GM12878 (cell line): ENCODE measurements around the gene BORCS6. TPM values are rescaled to one million over a fixed set of nuclear protein-coding genes. Genes with fewer than 3 reads are reported as not detected.

Experiments
- CBX3 ChIP-seq: fragments of 200-600 bp; sonication (generic); IDR thresholded peaks from 2 replicates; pipeline ENCODE4 v1.6.1; 2016; ENCODE audit warnings: low read depth, borderline replicate concordance
- FOS ChIP-seq: IDR thresholded peaks from 3 replicates; pipeline ENCODE4 v1.6.1; 2011; ENCODE audit warnings: borderline replicate concordance; ENCODE audit not compliant: insufficient read length; ENCODE audit errors: extremely low read depth
- FOXK2 ChIP-seq: fragments of 450-650 bp; IDR thresholded peaks from 2 replicates; pipeline ENCODE4 v1.6.1; 2017; ENCODE audit warnings: mild to moderate bottlenecking, moderate library complexity
- GABPA ChIP-seq: IDR thresholded peaks from 2 replicates; pipeline ENCODE4 v1.6.1; 2014; ENCODE audit warnings: antibody characterized with exemption, low read depth, mild to moderate bottlenecking, inconsistent platforms
- HDAC6 ChIP-seq: fragments of 200-600 bp; sonication (generic); IDR thresholded peaks from one replicate; pipeline ENCODE4 v1.8.0; 2017; ENCODE audit warnings: antibody characterized with exemption; ENCODE audit not compliant: unreplicated experiment
- IKZF2 ChIP-seq, 2 experiments: fragments of 450-650 bp; IDR thresholded peaks; 2 replicates each; pipeline ENCODE4 v1.6.1; 2017; ENCODE audit warnings: mild to moderate bottlenecking in 2 of 2, moderate library complexity in 2 of 2
- MEF2B ChIP-seq: fragments of 450-650 bp; IDR thresholded peaks from 2 replicates; pipeline ENCODE4 v1.6.1; 2018; ENCODE audit warnings: mild to moderate bottlenecking, moderate library complexity; ENCODE audit not compliant: partially characterized antibody, poor library complexity, severe bottlenecking
- MXI1 ChIP-seq: fragments of 150-350 bp; IDR thresholded peaks from 2 replicates; pipeline ENCODE4 v1.6.1; 2011; ENCODE audit warnings: low read depth, mild to moderate bottlenecking, inconsistent platforms, low read length, improper control_type of control experiment
- NFXL1 ChIP-seq: fragments of 450-650 bp; IDR thresholded peaks from 2 replicates; pipeline ENCODE4 v1.6.1; 2017; ENCODE audit warnings: antibody characterized with exemption, mild to moderate bottlenecking, borderline replicate concordance
- NFYA ChIP-seq: IDR thresholded peaks from 2 replicates; pipeline ENCODE4 v1.6.1; 2011; ENCODE audit warnings: low read depth, mild to moderate bottlenecking, low read length, improper control_type of control experiment, borderline replicate concordance
- NRF1 ChIP-seq: conservative IDR thresholded peaks from 2 replicates; pipeline ENCODE4 v1.6.1; 2011; ENCODE audit warnings: mild to moderate bottlenecking, low read depth, low read length, improper control_type of control experiment
- RUNX3 ChIP-seq: IDR thresholded peaks from 2 replicates; pipeline ENCODE4 v1.6.1; 2012; ENCODE audit warnings: low read length, inconsistent platforms
- SMAD5 ChIP-seq: IDR thresholded peaks from 2 replicates; pipeline ENCODE4 v1.6.1; 2016; ENCODE audit warnings: antibody characterized with exemption, low read depth
- TAF1 ChIP-seq: IDR thresholded peaks from 2 replicates; pipeline ENCODE4 v1.6.1; 2011; ENCODE audit warnings: mild to moderate bottlenecking, low read depth, low read length, borderline replicate concordance
- polyA plus RNA-seq, 11 experiments: library from polyadenylated mRNA; depleted of rRNA in 4 of 11; unstranded in 6 of 11; stranded (reverse) in 5 of 11; fragments of >200 nt; fragmentation: Nextera tagmentation in 4 of 11; fragmentation: Illumina TruSeq in 1 of 11; extraction: Ambion mirVana in 4 of 11; extraction: Trizol in 1 of 11; gene quantifications; 1 replicate in 1 of 11; 2 replicates in 10 of 11; pipeline versions ENCODE4 v1.2.1 to v1.2.3, GENCODE V29; 2011 to 2016; ENCODE audit warnings: inconsistent platforms in 2 of 11, missing spikeins in 2 of 11, low read depth in 1 of 11
- total RNA-seq, 4 experiments: library from RNA; depleted of rRNA in 3 of 4; stranded (reverse); fragments of >200 nt in 3 of 4; fragmentation: Illumina TruSeq in 1 of 4; extraction: Trizol in 1 of 4; gene quantifications; 2 replicates each; pipeline versions ENCODE4 v1.2.1 to v1.2.3, GENCODE V29; 2013 to 2021
- TF ChIP-seq, protein P1 (sequence below): fragments of 450-650 bp; IDR thresholded peaks from 2 replicates; pipeline ENCODE4 v1.6.1; 2016; ENCODE audit warnings: mild to moderate bottlenecking
- TF ChIP-seq, protein P2 (sequence below): IDR thresholded peaks from 2 replicates; pipeline ENCODE4 v1.6.1; 2012; ENCODE audit warnings: low read depth, low read length, improper control_type of control experiment
- TF ChIP-seq, protein P3 (sequence below): fragments of 450-650 bp; IDR thresholded peaks from 2 replicates; pipeline ENCODE4 v1.6.1; 2016; ENCODE audit warnings: mild to moderate bottlenecking, moderate library complexity, borderline replicate concordance
- TF ChIP-seq, protein P4 (sequence below): IDR thresholded peaks from 2 replicates; pipeline ENCODE4 v1.6.1; 2012; ENCODE audit warnings: improper control_type of control experiment, low read depth, low read length; ENCODE audit not compliant: insufficient replicate concordance

BORCS6 gene
- total and polyA plus RNA-seq, 10 of the 15 experiments (the other 5 are each of a cell fraction or from before 2014, with no cell fraction given): 0.37 to 14.1 (median 6.7) TPM

GRCh38 chr17:8162233-8162996 is 27.6 kb downstream of the BORCS6 start, which contains the start of gene VAMP2 (continued):
- TF ChIP-seq MXI1 (no peak; the same call in 1 of the 2 replicates), GABPA (no peak), IKZF2 (IDR thresholded peaks at IDR 0.05) (no peak), CBX3 (no peak), SMAD5 (no peak), TAF1 (peak; percentile 66; the same call in 1 of the 2 replicates), MEF2B (no peak), NRF1 (no peak), RUNX3 (no peak), FOS (no peak), HDAC6 (no peak), NFYA (no peak), NFXL1 (0 out of 2 replicates have a peak, but pooled peaks have one; percentile 74), FOXK2 (no peak)
- TF ChIP-seq, protein P1, sequence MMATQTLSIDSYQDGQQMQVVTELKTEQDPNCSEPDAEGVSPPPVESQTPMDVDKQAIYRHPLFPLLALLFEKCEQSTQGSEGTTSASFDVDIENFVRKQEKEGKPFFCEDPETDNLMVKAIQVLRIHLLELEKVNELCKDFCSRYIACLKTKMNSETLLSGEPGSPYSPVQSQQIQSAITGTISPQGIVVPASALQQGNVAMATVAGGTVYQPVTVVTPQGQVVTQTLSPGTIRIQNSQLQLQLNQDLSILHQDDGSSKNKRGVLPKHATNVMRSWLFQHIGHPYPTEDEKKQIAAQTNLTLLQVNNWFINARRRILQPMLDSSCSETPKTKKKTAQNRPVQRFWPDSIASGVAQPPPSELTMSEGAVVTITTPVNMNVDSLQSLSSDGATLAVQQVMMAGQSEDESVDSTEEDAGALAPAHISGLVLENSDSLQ: no peak
- TF ChIP-seq, protein P2, sequence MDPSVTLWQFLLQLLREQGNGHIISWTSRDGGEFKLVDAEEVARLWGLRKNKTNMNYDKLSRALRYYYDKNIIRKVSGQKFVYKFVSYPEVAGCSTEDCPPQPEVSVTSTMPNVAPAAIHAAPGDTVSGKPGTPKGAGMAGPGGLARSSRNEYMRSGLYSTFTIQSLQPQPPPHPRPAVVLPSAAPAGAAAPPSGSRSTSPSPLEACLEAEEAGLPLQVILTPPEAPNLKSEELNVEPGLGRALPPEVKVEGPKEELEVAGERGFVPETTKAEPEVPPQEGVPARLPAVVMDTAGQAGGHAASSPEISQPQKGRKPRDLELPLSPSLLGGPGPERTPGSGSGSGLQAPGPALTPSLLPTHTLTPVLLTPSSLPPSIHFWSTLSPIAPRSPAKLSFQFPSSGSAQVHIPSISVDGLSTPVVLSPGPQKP: no peak
- TF ChIP-seq, protein P3, sequence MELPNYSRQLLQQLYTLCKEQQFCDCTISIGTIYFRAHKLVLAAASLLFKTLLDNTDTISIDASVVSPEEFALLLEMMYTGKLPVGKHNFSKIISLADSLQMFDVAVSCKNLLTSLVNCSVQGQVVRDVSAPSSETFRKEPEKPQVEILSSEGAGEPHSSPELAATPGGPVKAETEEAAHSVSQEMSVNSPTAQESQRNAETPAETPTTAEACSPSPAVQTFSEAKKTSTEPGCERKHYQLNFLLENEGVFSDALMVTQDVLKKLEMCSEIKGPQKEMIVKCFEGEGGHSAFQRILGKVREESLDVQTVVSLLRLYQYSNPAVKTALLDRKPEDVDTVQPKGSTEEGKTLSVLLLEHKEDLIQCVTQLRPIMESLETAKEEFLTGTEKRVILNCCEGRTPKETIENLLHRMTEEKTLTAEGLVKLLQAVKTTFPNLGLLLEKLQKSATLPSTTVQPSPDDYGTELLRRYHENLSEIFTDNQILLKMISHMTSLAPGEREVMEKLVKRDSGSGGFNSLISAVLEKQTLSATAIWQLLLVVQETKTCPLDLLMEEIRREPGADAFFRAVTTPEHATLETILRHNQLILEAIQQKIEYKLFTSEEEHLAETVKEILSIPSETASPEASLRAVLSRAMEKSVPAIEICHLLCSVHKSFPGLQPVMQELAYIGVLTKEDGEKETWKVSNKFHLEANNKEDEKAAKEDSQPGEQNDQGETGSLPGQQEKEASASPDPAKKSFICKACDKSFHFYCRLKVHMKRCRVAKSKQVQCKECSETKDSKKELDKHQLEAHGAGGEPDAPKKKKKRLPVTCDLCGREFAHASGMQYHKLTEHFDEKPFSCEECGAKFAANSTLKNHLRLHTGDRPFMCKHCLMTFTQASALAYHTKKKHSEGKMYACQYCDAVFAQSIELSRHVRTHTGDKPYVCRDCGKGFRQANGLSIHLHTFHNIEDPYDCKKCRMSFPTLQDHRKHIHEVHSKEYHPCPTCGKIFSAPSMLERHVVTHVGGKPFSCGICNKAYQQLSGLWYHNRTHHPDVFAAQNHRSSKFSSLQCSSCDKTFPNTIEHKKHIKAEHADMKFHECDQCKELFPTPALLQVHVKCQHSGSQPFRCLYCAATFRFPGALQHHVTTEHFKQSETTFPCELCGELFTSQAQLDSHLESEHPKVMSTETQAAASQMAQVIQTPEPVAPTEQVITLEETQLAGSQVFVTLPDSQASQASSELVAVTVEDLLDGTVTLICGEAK: no peak
- TF ChIP-seq, protein P4, sequence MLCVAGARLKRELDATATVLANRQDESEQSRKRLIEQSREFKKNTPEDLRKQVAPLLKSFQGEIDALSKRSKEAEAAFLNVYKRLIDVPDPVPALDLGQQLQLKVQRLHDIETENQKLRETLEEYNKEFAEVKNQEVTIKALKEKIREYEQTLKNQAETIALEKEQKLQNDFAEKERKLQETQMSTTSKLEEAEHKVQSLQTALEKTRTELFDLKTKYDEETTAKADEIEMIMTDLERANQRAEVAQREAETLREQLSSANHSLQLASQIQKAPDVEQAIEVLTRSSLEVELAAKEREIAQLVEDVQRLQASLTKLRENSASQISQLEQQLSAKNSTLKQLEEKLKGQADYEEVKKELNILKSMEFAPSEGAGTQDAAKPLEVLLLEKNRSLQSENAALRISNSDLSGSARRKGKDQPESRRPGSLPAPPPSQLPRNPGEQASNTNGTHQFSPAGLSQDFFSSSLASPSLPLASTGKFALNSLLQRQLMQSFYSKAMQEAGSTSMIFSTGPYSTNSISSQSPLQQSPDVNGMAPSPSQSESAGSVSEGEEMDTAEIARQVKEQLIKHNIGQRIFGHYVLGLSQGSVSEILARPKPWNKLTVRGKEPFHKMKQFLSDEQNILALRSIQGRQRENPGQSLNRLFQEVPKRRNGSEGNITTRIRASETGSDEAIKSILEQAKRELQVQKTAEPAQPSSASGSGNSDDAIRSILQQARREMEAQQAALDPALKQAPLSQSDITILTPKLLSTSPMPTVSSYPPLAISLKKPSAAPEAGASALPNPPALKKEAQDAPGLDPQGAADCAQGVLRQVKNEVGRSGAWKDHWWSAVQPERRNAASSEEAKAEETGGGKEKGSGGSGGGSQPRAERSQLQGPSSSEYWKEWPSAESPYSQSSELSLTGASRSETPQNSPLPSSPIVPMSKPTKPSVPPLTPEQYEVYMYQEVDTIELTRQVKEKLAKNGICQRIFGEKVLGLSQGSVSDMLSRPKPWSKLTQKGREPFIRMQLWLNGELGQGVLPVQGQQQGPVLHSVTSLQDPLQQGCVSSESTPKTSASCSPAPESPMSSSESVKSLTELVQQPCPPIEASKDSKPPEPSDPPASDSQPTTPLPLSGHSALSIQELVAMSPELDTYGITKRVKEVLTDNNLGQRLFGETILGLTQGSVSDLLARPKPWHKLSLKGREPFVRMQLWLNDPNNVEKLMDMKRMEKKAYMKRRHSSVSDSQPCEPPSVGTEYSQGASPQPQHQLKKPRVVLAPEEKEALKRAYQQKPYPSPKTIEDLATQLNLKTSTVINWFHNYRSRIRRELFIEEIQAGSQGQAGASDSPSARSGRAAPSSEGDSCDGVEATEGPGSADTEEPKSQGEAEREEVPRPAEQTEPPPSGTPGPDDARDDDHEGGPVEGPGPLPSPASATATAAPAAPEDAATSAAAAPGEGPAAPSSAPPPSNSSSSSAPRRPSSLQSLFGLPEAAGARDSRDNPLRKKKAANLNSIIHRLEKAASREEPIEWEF: no peak
